GM23338 (cell line): ENCODE results near the gene MIER2. TPM values are rescaled to one million over a fixed set of nuclear protein-coding genes. Genes with fewer than 3 reads are reported as not detected.

Experiments
- ATAC-seq: fragments of 200-7000 bp; cut with Tn5 transposase; 3 replicates; pipeline ENCODE4 v1.9.1; 2020
- DNase-seq: peaks from one replicate; pipeline ENCODE4 v3.0.0-alpha.2; 2015; ENCODE audit warnings: low spot score
- H2AFZ ChIP-seq: fragments of 200-600 bp; sonication (generic); 2 replicates; pipeline ENCODE4 v1.8.0; 2016; ENCODE audit warnings: antibody characterized with exemption, mild to moderate bottlenecking, moderate library complexity
- H3F3A ChIP-seq: fragments of 200-600 bp; sonication (generic); replicated peaks from 2 replicates; pipeline ENCODE4 v1.8.0; 2017; ENCODE audit warnings: antibody characterized with exemption, mixed run types, low read depth
- H3K27ac ChIP-seq: fragments of 200-600 bp; sonication (generic); 2 replicates; pipeline ENCODE4 v1.6.1; 2016; ENCODE audit warnings: low read depth
- H3K27me3 ChIP-seq: fragments of 200-600 bp; sonication (generic); 2 replicates; pipeline ENCODE4 v1.8.0; 2016; ENCODE audit warnings: mild to moderate bottlenecking, mixed run types, moderate library complexity; ENCODE audit not compliant: insufficient read depth
- H3K36me3 ChIP-seq: fragments of 200-600 bp; sonication (generic); 2 replicates; pipeline ENCODE4 v1.8.0; 2016; ENCODE audit warnings: mild to moderate bottlenecking; ENCODE audit not compliant: insufficient read depth
- H3K4me1 ChIP-seq: fragments of 200-600 bp; sonication (generic); 2 replicates; pipeline ENCODE4 v1.8.0; 2016; ENCODE audit warnings: mild to moderate bottlenecking, moderate library complexity; ENCODE audit not compliant: insufficient read depth
- H3K4me2 ChIP-seq: fragments of 200-600 bp; sonication (generic); 2 replicates; pipeline ENCODE4 v1.7.1; 2017; ENCODE audit warnings: mixed run types
- H3K4me3 ChIP-seq: fragments of 200-600 bp; sonication (generic); 2 replicates; pipeline ENCODE4 v1.6.1; 2016; ENCODE audit warnings: mixed run types
- H3K79me2 ChIP-seq: fragments of 200-600 bp; sonication (generic); replicated peaks from 2 replicates; pipeline ENCODE4 v1.8.0; 2017; ENCODE audit warnings: mild to moderate bottlenecking; ENCODE audit not compliant: insufficient read depth
- H3K9me2 ChIP-seq: fragments of 200-600 bp; sonication (generic); 2 replicates; pipeline ENCODE4 v1.8.0; 2017; ENCODE audit not compliant: insufficient read depth
- H4K20me1 ChIP-seq: fragments of 200-600 bp; sonication (generic); replicated peaks from 2 replicates; pipeline ENCODE4 v1.8.0; 2017; ENCODE audit warnings: mild to moderate bottlenecking; ENCODE audit not compliant: insufficient read depth
- H3K27ac Mint-ChIP-seq: 2 replicates; pipeline ENCODE4 v1.8.0; 2020; ENCODE audit warnings: inconsistent platforms, mild to moderate bottlenecking, moderate library complexity, mixed read lengths
- H3K27me3 Mint-ChIP-seq: 3 replicates; pipeline ENCODE4 v1.8.0; 2022; ENCODE audit warnings: low read depth, mild to moderate bottlenecking, moderate library complexity, mixed read lengths, inconsistent platforms; ENCODE audit not compliant: insufficient read depth, poor library complexity
- H3K36me3 Mint-ChIP-seq: 3 replicates; pipeline ENCODE4 v1.8.0; 2021; ENCODE audit warnings: low read depth, mild to moderate bottlenecking, inconsistent platforms, moderate library complexity, mixed read lengths
- H3K4me1 Mint-ChIP-seq: 3 replicates; pipeline ENCODE4 v1.8.0; 2020; ENCODE audit warnings: mild to moderate bottlenecking, inconsistent platforms, mixed read lengths
- H3K4me3 Mint-ChIP-seq: 3 replicates; pipeline ENCODE4 v1.8.0; 2021; ENCODE audit warnings: moderate library complexity, mild to moderate bottlenecking, inconsistent platforms, mixed read lengths
- H3K9me3 Mint-ChIP-seq: 3 replicates; pipeline ENCODE4 v1.8.0; 2020; ENCODE audit warnings: moderate library complexity, mild to moderate bottlenecking, inconsistent platforms, mixed read lengths
- CREB1 ChIP-seq: fragments of 250-450 bp; sonication (Bioruptor Pico); IDR thresholded peaks from 2 replicates; pipeline ENCODE4 v1.5.0; 2020; ENCODE audit warnings: low read depth, mild to moderate bottlenecking, moderate library complexity
- EZH2 ChIP-seq: fragments of 200-600 bp; sonication (generic); IDR thresholded peaks from one replicate; pipeline ENCODE4 v1.8.0; 2017; ENCODE audit warnings: antibody characterized with exemption, mild to moderate bottlenecking, low read depth; ENCODE audit not compliant: unreplicated experiment
- JUNB ChIP-seq: IDR thresholded peaks from one replicate; pipeline ENCODE4 v1.6.1; 2016; ENCODE audit warnings: antibody characterized with exemption; ENCODE audit not compliant: unreplicated experiment
- NANOG ChIP-seq: IDR thresholded peaks from 2 replicates; pipeline ENCODE4 v1.6.1; 2016; ENCODE audit warnings: antibody characterized with exemption, borderline replicate concordance
- ZNF114 ChIP-seq: fragments of 250-450 bp; sonication (Bioruptor Pico); IDR thresholded peaks from 2 replicates; pipeline ENCODE4 v1.5.0; 2020; ENCODE audit warnings: mild to moderate bottlenecking, moderate library complexity
- ZNF331 ChIP-seq: fragments of 250-450 bp; sonication (Bioruptor Pico); IDR thresholded peaks from 2 replicates; pipeline ENCODE4 v1.5.0; 2020; ENCODE audit warnings: low read depth, mild to moderate bottlenecking, moderate library complexity
- polyA plus RNA-seq: library from polyadenylated mRNA; unstranded; fragments of >200 nt; fragmentation: Nextera tagmentation; extraction: Ambion mirVana; gene quantifications from 2 replicates; pipeline ENCODE4 v1.2.1, GENCODE V29; 2016
- total RNA-seq: library from RNA; depleted of rRNA; stranded (reverse); fragments of >200 nt; shearing (Covaris generic); gene quantifications from 2 replicates; pipeline ENCODE4 v1.2.3, GENCODE V29; 2014
- TF ChIP-seq, protein P1 (sequence below), 2 experiments: fragments of 200-600 bp in 1 of 2; sonication (generic) in 1 of 2; conservative IDR thresholded peaks; 2 replicates each; pipeline versions ENCODE4 v1.5.1 to v1.6.1; 2016 to 2017; ENCODE audit warnings: antibody characterized with exemption in 2 of 2, low read depth in 2 of 2, mild to moderate bottlenecking in 2 of 2, moderate library complexity in 1 of 2
- TF ChIP-seq, protein P2 (sequence below): IDR thresholded peaks from 2 replicates; pipeline ENCODE4 v1.6.1; 2016; ENCODE audit warnings: antibody characterized with exemption
- TF ChIP-seq, protein P3 (sequence below): fragments of 250-450 bp; sonication (Bioruptor Pico); IDR thresholded peaks from 2 replicates; pipeline ENCODE4 v1.5.0; 2020; ENCODE audit warnings: mild to moderate bottlenecking, moderate library complexity

Gene MIER2
- total and polyA plus RNA-seq, 2 experiments from 2014 or later, result 30.2 to 37.9 TPM

DNA sequence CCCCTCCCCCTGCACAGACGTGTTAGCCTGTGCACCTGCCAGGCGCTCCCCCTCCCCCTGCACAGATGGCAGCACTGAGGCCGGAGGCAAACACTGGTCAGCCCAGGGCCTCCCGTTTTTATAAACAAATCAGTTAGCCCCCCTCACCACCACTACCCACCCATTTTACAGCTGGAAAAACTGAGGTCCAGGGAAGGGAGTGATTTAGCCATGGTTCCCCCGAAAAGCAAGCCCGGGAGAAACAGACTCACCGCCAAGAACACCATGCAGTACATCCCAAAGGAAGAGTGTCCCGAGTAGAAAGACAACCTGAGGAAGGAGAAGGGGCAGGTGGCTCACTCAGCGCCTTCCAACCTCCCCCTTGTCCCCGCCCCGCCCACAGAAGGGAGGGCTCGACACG, 62.1 kb downstream of the MIER2 start (continued):
- TF ChIP-seq, protein P1, sequence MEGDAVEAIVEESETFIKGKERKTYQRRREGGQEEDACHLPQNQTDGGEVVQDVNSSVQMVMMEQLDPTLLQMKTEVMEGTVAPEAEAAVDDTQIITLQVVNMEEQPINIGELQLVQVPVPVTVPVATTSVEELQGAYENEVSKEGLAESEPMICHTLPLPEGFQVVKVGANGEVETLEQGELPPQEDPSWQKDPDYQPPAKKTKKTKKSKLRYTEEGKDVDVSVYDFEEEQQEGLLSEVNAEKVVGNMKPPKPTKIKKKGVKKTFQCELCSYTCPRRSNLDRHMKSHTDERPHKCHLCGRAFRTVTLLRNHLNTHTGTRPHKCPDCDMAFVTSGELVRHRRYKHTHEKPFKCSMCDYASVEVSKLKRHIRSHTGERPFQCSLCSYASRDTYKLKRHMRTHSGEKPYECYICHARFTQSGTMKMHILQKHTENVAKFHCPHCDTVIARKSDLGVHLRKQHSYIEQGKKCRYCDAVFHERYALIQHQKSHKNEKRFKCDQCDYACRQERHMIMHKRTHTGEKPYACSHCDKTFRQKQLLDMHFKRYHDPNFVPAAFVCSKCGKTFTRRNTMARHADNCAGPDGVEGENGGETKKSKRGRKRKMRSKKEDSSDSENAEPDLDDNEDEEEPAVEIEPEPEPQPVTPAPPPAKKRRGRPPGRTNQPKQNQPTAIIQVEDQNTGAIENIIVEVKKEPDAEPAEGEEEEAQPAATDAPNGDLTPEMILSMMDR (conservative IDR thresholded peaks at IDR 0.05; ENCODE audit: low read depth in 2 of 2), result no peak

DNA sequence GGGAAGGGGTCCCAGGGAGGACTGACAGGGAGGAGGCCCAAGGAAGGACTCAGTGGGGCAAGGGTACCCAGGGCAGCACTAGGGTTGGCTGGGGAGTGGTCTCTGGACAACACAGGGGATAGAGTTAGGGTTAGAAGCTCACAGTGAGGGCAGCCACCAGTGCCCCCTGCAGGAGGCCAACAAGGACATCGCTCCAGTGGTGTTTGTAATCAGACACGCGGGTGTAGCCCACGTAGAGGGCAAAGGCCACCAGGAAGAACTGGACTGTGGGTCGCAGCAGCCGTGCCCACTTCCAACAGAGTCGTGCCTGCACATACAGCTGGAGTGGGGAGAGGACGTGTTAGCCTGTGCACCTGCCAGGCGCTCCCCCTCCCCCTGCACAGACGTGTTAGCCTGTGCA, 62.6 kb downstream of the MIER2 start:
- no peak overlapping the region for H3K4me2 ChIP-seq
- H3K4me3 Mint-ChIP-seq, result no peak overlapping the region
- no peak overlapping the region for H3K27ac Mint-ChIP-seq
- H3K27ac ChIP-seq, result no peak overlapping the region
- no peaks in the 10 kb centered on the region for H3K9me2 ChIP-seq
- peaks cover 5% of the 10 kb centered on the region for H3K4me1 ChIP-seq
- peaks cover 4% of the 10 kb centered on the region for H3K79me2 ChIP-seq
- no peaks in the 10 kb centered on the region for H3K27me3 ChIP-seq
- no peaks in the 10 kb centered on the region; the same call in 2 of the 3 replicates for H3K9me3 Mint-ChIP-seq
- H3K4me1 Mint-ChIP-seq, result peaks cover 33% of the 10 kb centered on the region
- H4K20me1 ChIP-seq, result peaks cover under 1% of the 10 kb centered on the region; the same call in 1 of the 2 replicates
- no peak overlapping the region for H3K4me3 ChIP-seq
- H3K36me3 Mint-ChIP-seq, result peaks cover 57% of the 10 kb centered on the region
- H2AFZ ChIP-seq, result no peak overlapping the region
- TF ChIP-seq, protein P2, sequence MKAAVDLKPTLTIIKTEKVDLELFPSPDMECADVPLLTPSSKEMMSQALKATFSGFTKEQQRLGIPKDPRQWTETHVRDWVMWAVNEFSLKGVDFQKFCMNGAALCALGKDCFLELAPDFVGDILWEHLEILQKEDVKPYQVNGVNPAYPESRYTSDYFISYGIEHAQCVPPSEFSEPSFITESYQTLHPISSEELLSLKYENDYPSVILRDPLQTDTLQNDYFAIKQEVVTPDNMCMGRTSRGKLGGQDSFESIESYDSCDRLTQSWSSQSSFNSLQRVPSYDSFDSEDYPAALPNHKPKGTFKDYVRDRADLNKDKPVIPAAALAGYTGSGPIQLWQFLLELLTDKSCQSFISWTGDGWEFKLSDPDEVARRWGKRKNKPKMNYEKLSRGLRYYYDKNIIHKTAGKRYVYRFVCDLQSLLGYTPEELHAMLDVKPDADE, result no peak
- TF ChIP-seq JUNB (no peak), EZH2 (no peak), ZNF331 (CRISPR knock-in tag) (no peak), CREB1 (no peak), ZNF114 (CRISPR knock-in tag) (no peak), NANOG (no peak)
- TF ChIP-seq, protein P3, sequence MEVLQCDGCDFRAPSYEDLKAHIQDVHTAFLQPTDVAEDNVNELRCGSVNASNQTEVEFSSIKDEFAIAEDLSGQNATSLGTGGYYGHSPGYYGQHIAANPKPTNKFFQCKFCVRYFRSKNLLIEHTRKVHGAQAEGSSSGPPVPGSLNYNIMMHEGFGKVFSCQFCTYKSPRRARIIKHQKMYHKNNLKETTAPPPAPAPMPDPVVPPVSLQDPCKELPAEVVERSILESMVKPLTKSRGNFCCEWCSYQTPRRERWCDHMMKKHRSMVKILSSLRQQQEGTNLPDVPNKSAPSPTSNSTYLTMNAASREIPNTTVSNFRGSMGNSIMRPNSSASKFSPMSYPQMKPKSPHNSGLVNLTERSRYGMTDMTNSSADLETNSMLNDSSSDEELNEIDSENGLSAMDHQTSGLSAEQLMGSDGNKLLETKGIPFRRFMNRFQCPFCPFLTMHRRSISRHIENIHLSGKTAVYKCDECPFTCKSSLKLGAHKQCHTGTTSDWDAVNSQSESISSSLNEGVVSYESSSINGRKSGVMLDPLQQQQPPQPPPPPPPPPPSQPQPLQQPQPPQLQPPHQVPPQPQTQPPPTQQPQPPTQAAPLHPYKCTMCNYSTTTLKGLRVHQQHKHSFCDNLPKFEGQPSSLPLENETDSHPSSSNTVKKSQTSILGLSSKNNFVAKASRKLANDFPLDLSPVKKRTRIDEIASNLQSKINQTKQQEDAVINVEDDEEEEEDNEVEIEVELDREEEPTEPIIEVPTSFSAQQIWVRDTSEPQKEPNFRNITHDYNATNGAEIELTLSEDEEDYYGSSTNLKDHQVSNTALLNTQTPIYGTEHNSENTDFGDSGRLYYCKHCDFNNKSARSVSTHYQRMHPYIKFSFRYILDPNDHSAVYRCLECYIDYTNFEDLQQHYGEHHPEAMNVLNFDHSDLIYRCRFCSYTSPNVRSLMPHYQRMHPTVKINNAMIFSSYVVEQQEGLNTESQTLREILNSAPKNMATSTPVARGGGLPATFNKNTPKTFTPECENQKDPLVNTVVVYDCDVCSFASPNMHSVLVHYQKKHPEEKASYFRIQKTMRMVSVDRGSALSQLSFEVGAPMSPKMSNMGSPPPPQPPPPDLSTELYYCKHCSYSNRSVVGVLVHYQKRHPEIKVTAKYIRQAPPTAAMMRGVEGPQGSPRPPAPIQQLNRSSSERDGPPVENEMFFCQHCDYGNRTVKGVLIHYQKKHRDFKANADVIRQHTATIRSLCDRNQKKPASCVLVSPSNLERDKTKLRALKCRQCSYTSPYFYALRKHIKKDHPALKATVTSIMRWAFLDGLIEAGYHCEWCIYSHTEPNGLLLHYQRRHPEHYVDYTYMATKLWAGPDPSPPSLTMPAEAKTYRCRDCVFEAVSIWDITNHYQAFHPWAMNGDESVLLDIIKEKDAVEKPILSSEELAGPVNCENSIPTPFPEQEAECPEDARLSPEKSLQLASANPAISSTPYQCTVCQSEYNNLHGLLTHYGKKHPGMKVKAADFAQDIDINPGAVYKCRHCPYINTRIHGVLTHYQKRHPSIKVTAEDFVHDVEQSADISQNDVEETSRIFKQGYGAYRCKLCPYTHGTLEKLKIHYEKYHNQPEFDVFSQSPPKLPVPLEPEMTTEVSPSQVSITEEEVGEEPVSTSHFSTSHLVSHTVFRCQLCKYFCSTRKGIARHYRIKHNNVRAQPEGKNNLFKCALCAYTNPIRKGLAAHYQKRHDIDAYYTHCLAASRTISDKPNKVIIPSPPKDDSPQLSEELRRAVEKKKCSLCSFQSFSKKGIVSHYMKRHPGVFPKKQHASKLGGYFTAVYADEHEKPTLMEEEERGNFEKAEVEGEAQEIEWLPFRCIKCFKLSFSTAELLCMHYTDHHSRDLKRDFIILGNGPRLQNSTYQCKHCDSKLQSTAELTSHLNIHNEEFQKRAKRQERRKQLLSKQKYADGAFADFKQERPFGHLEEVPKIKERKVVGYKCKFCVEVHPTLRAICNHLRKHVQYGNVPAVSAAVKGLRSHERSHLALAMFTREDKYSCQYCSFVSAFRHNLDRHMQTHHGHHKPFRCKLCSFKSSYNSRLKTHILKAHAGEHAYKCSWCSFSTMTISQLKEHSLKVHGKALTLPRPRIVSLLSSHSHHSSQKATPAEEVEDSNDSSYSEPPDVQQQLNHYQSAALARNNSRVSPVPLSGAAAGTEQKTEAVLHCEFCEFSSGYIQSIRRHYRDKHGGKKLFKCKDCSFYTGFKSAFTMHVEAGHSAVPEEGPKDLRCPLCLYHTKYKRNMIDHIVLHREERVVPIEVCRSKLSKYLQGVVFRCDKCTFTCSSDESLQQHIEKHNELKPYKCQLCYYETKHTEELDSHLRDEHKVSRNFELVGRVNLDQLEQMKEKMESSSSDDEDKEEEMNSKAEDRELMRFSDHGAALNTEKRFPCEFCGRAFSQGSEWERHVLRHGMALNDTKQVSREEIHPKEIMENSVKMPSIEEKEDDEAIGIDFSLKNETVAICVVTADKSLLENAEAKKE (CRISPR knock-in tag), result no peak
- TF ChIP-seq, protein P1 (conservative IDR thresholded peaks at IDR 0.05; ENCODE audit: low read depth in 2 of 2), result peak in 1 of 2 experiments; percentile 35; a peak in 2 of 4 replicates
- H3K27me3 Mint-ChIP-seq, result peaks cover 14% of the 10 kb centered on the region
- peaks cover 4% of the 10 kb centered on the region; the same call in 1 of the 2 replicates for H3K36me3 ChIP-seq
- DNase-seq (no peak), ATAC-seq (peak; percentile 14; the same call in 1 of the 3 replicates)
- no peaks in the 10 kb centered on the region for H3F3A ChIP-seq
